Neutrophil (primary cell): ENCODE data around the gene ADAMTS13.

Experiments used
- H3K27ac ChIP-seq: fragments of 200-600 bp; sonication (generic); 2 replicates; pipeline ENCODE4 v1.5.1; 2016; ENCODE audit warnings: mild to moderate bottlenecking, moderate library complexity
- H3K27me3 ChIP-seq: fragments of 200-600 bp; sonication (generic); 2 replicates; pipeline ENCODE4 v1.6.0; 2016; ENCODE audit warnings: mild to moderate bottlenecking
- H3K36me3 ChIP-seq: fragments of 200-600 bp; sonication (generic); 2 replicates; pipeline ENCODE4 v1.5.1; 2017
- H3K4me1 ChIP-seq, 2 experiments: fragments of 200-600 bp in 1 of 2; sonication (generic) in 1 of 2; 1 replicate in 1 of 2; 2 replicates in 1 of 2; pipeline versions ENCODE4 v1.5.1 to v1.6.1; 2013 to 2016; ENCODE audit warnings: low read depth in 1 of 2, low read length in 1 of 2, mild to moderate bottlenecking in 1 of 2, moderate library complexity in 1 of 2; ENCODE audit not compliant: control insufficient read depth in 1 of 2, insufficient read depth in 1 of 2
- H3K4me3 ChIP-seq, 2 experiments: fragments of 200-600 bp in 1 of 2; sonication (generic) in 1 of 2; 1 replicate in 1 of 2; 2 replicates in 1 of 2; pipeline ENCODE4 v1.5.1; 2013 to 2016; ENCODE audit warnings: low read depth in 1 of 2, low read length in 1 of 2, mild to moderate bottlenecking in 1 of 2, moderate library complexity in 1 of 2
- H3K9me3 ChIP-seq: fragments of 200-600 bp; sonication (generic); 2 replicates; pipeline ENCODE4 v1.5.1; 2016
- CTCF ChIP-seq: fragments of 200-600 bp; sonication (generic); IDR thresholded peaks from 2 replicates; pipeline ENCODE4 v1.5.1; 2016; ENCODE audit warnings: antibody characterized with exemption

Gene ADAMTS13

GRCh38 chr9:133463864-133464615 lies 41.9 kb downstream of the ADAMTS13 start:
- no peak for TF ChIP-seq CTCF
- peaks cover 8 to 13% of the 10 kb centered on the region in 2 experiments for H3K4me1 ChIP-seq
- H3K9me3 ChIP-seq, result no peaks in the 10 kb centered on the region
- no peak overlapping the region for H3K27ac ChIP-seq
- H3K4me3 ChIP-seq, result no peak overlapping the region
- H3K27me3 ChIP-seq, result peaks cover 38% of the 10 kb centered on the region
- H3K36me3 ChIP-seq, result no peaks in the 10 kb centered on the region

- no peaks in the 10 kb centered on the region for H3K36me3 ChIP-seq
- H3K27ac ChIP-seq, result no peak overlapping the region
- no peak for TF ChIP-seq CTCF
- H3K4me1 ChIP-seq, result peaks cover 5 to 9% of the 10 kb centered on the region in 2 experiments
- H3K9me3 ChIP-seq, result no peaks in the 10 kb centered on the region
- H3K27me3 ChIP-seq, result peaks cover 36% of the 10 kb centered on the region
- no peak overlapping the region for H3K4me3 ChIP-seq
These were observed 42.5 kb downstream of the ADAMTS13 start for GRCh38 chr9:133464638-133465037.

- Histone ChIP-seq H3K4me1 (no peaks in the 10 kb centered on the region), H3K4me3 (no peak overlapping the region), H3K27me3 (peaks cover 30% of the 10 kb centered on the region), H3K36me3 (no peaks in the 10 kb centered on the region), H3K27ac (no peak overlapping the region), H3K9me3 (no peaks in the 10 kb centered on the region)
- TF ChIP-seq CTCF, result no peak
These were observed 43.8 kb downstream of the ADAMTS13 start for GRCh38 chr9:133465984-133466383.

- Histone ChIP-seq H3K4me3 (no peak overlapping the region), H3K9me3 (no peaks in the 10 kb centered on the region), H3K27ac (no peak overlapping the region), H3K36me3 (no peaks in the 10 kb centered on the region), H3K4me1 (no peaks in the 10 kb centered on the region), H3K27me3 (peaks cover 19% of the 10 kb centered on the region)
- no peak for TF ChIP-seq CTCF
These were observed 44.9 kb downstream of the ADAMTS13 start for GRCh38 chr9:133467101-133467500.

GRCh38 chr9:133468374-133468773 lies 46.2 kb downstream of the ADAMTS13 start:
- Histone ChIP-seq H3K9me3 (no peaks in the 10 kb centered on the region), H3K4me3 (no peak overlapping the region), H3K4me1 (no peaks in the 10 kb centered on the region), H3K27me3 (peaks cover 7% of the 10 kb centered on the region), H3K27ac (no peak overlapping the region), H3K36me3 (no peaks in the 10 kb centered on the region)
- TF ChIP-seq CTCF, result no peak
